ENCODE data around the gene GLYR1. TPM values are rescaled to one million over a fixed set of nuclear protein-coding genes. Genes with fewer than 3 reads are reported as not detected.
A peak's percentile ranks its signal among the peaks of the same experiment; 100 is the strongest.
"Not testable (repeated sequence)": the region's sequence is repeated elsewhere in the genome, so short reads cannot be mapped to it uniquely, and the experiment has no call there.

GLYR1 gene
- 57.4 TPM for polyA plus RNA-seq (2013, experiment 1 of 2)
- polyA plus RNA-seq (2013, experiment 2 of 2): 56.1 TPM

GRCh38 chr16:4846901-4847773 is at the start of gene GLYR1, which contains the start of gene UBN1:
Gene GLYR1 (minus strand): TSS chr16:4847288. CDS start chr16:4847265, 23 bp downstream.
Gene UBN1 (plus strand): TSS chr16:4847481. CDS start chr16:4852918, 5,437 bp downstream.
- H3K27ac ChIP-seq (ENCODE audit: low read depth, low read length, severe bottlenecking): peak within 1 kb of the TSS; percentile 91
- peaks cover 11% of the 10 kb centered on the region for H3K4me1 ChIP-seq (ENCODE audit: control insufficient read depth, insufficient read depth, low read length, poor library complexity, severe bottlenecking)
- no peaks in the 10 kb centered on the region for H3K9me3 ChIP-seq (ENCODE audit: control insufficient read depth, low read length)
- 0 to 1% methylated on average over 100 to 108 of the region's 126 CpGs for WGBS, 2 experiments (ENCODE audit: insufficient coverage in 2 of 2)
- peaks cover 34% of the 10 kb centered on the region for H3K36me3 ChIP-seq (ENCODE audit: control insufficient read depth, insufficient read depth, low read length)
- H3K4me3 ChIP-seq (ENCODE audit: extremely low read depth, insufficient read depth, low read length, poor library complexity, severe bottlenecking): peak within 1 kb of the TSS; percentile 91

- H3K9me3 ChIP-seq (ENCODE audit: control insufficient read depth, low read length); H3K4me3 ChIP-seq (ENCODE audit: extremely low read depth, insufficient read depth, low read length, poor library complexity, severe bottlenecking); H3K4me1 ChIP-seq (ENCODE audit: control insufficient read depth, insufficient read depth, low read length, poor library complexity, severe bottlenecking); H3K36me3 ChIP-seq (ENCODE audit: control insufficient read depth, insufficient read depth, low read length); H3K27ac ChIP-seq (ENCODE audit: low read depth, low read length, severe bottlenecking): not testable (repeated sequence)
- WGBS, 2 experiments (ENCODE audit: insufficient coverage in 2 of 2): 87 to 91% methylated on average over 5 of the region's 9 CpGs
Observed at GRCh38 chr16:4896761-4897160, 49.7 kb upstream of the GLYR1 start.

- H3K4me3 ChIP-seq (ENCODE audit: extremely low read depth, insufficient read depth, low read length, poor library complexity, severe bottlenecking): no peak overlapping the region
- H3K4me1 ChIP-seq (ENCODE audit: control insufficient read depth, insufficient read depth, low read length, poor library complexity, severe bottlenecking): no peaks in the 10 kb centered on the region
- H3K9me3 ChIP-seq (ENCODE audit: control insufficient read depth, low read length): no peaks in the 10 kb centered on the region
- no peak overlapping the region for H3K27ac ChIP-seq (ENCODE audit: low read depth, low read length, severe bottlenecking)
- H3K36me3 ChIP-seq (ENCODE audit: control insufficient read depth, insufficient read depth, low read length): peaks cover 5% of the 10 kb centered on the region
- WGBS, 2 experiments (ENCODE audit: insufficient coverage in 2 of 2): 94 to 95% methylated on average over 12 to 13 of the region's 13 CpGs
Observed at GRCh38 chr16:4895366-4895765, 48.3 kb upstream of the GLYR1 start.

GRCh38 chr16:4894276-4895150 is 47.4 kb upstream of the GLYR1 start:
- Histone ChIP-seq H3K4me3 (ENCODE audit: extremely low read depth, insufficient read depth, low read length, poor library complexity, severe bottlenecking) (no peak overlapping the region), H3K9me3 (ENCODE audit: control insufficient read depth, low read length) (no peaks in the 10 kb centered on the region)
- WGBS, 2 experiments (ENCODE audit: insufficient coverage in 2 of 2): 93 to 96% methylated on average over 11 to 20 of the region's 22 CpGs

GRCh38 chr16:4893103-4893862 is 46.2 kb upstream of the GLYR1 start:
- Histone ChIP-seq H3K4me1 (ENCODE audit: control insufficient read depth, insufficient read depth, low read length, poor library complexity, severe bottlenecking) (no peaks in the 10 kb centered on the region), H3K9me3 (ENCODE audit: control insufficient read depth, low read length) (no peaks in the 10 kb centered on the region), H3K4me3 (ENCODE audit: extremely low read depth, insufficient read depth, low read length, poor library complexity, severe bottlenecking) (no peak overlapping the region), H3K36me3 (ENCODE audit: control insufficient read depth, insufficient read depth, low read length) (peaks cover 14% of the 10 kb centered on the region), H3K27ac (ENCODE audit: low read depth, low read length, severe bottlenecking) (no peak overlapping the region)
- 93 to 96% methylated on average over 23 to 24 of the region's 26 CpGs for WGBS, 2 experiments (ENCODE audit: insufficient coverage in 2 of 2)

More at GRCh38 chr16:4894276-4895150, 47.4 kb upstream of the GLYR1 start:
- H3K4me1 ChIP-seq (ENCODE audit: control insufficient read depth, insufficient read depth, low read length, poor library complexity, severe bottlenecking): no peaks in the 10 kb centered on the region
- peaks cover 8% of the 10 kb centered on the region for H3K36me3 ChIP-seq (ENCODE audit: control insufficient read depth, insufficient read depth, low read length)
- no peak overlapping the region for H3K27ac ChIP-seq (ENCODE audit: low read depth, low read length, severe bottlenecking)

GRCh38 chr16:4892361-4893102 is 45.4 kb upstream of the GLYR1 start:
- Histone ChIP-seq H3K4me3 (ENCODE audit: extremely low read depth, insufficient read depth, low read length, poor library complexity, severe bottlenecking) (no peak overlapping the region), H3K27ac (ENCODE audit: low read depth, low read length, severe bottlenecking) (no peak overlapping the region), H3K9me3 (ENCODE audit: control insufficient read depth, low read length) (no peaks in the 10 kb centered on the region), H3K36me3 (ENCODE audit: control insufficient read depth, insufficient read depth, low read length) (peaks cover 20% of the 10 kb centered on the region), H3K4me1 (ENCODE audit: control insufficient read depth, insufficient read depth, low read length, poor library complexity, severe bottlenecking) (no peaks in the 10 kb centered on the region)
- WGBS, 2 experiments (ENCODE audit: insufficient coverage in 2 of 2): 89 to 93% methylated on average over 22 to 23 of the region's 23 CpGs

- no peaks in the 10 kb centered on the region for H3K4me1 ChIP-seq (ENCODE audit: control insufficient read depth, insufficient read depth, low read length, poor library complexity, severe bottlenecking)
- no peaks in the 10 kb centered on the region for H3K9me3 ChIP-seq (ENCODE audit: control insufficient read depth, low read length)
- WGBS, 2 experiments (ENCODE audit: insufficient coverage in 2 of 2): 91 to 93% methylated on average over 10 to 11 of the region's 12 CpGs
- peaks cover 27% of the 10 kb centered on the region for H3K36me3 ChIP-seq (ENCODE audit: control insufficient read depth, insufficient read depth, low read length)
- H3K4me3 ChIP-seq (ENCODE audit: extremely low read depth, insufficient read depth, low read length, poor library complexity, severe bottlenecking): no peak overlapping the region
- no peak overlapping the region for H3K27ac ChIP-seq (ENCODE audit: low read depth, low read length, severe bottlenecking)
Observed at GRCh38 chr16:4891886-4892216, 44.8 kb upstream of the GLYR1 start.

- no peak overlapping the region for H3K27ac ChIP-seq (ENCODE audit: low read depth, low read length, severe bottlenecking)
- H3K9me3 ChIP-seq (ENCODE audit: control insufficient read depth, low read length): no peaks in the 10 kb centered on the region
- WGBS, 2 experiments (ENCODE audit: insufficient coverage in 2 of 2): 95 to 96% methylated on average over 15 to 16 of the region's 16 CpGs
- H3K4me1 ChIP-seq (ENCODE audit: control insufficient read depth, insufficient read depth, low read length, poor library complexity, severe bottlenecking): no peaks in the 10 kb centered on the region
- H3K4me3 ChIP-seq (ENCODE audit: extremely low read depth, insufficient read depth, low read length, poor library complexity, severe bottlenecking): no peak overlapping the region
- H3K36me3 ChIP-seq (ENCODE audit: control insufficient read depth, insufficient read depth, low read length): peaks cover 29% of the 10 kb centered on the region
Observed at GRCh38 chr16:4891097-4891885, 44.2 kb upstream of the GLYR1 start.

- WGBS, 2 experiments (ENCODE audit: insufficient coverage in 2 of 2): 95 to 100% methylated on average over 16 of the region's 16 CpGs
- H3K4me1 ChIP-seq (ENCODE audit: control insufficient read depth, insufficient read depth, low read length, poor library complexity, severe bottlenecking): no peaks in the 10 kb centered on the region
- H3K36me3 ChIP-seq (ENCODE audit: control insufficient read depth, insufficient read depth, low read length): peaks cover 34% of the 10 kb centered on the region
- H3K9me3 ChIP-seq (ENCODE audit: control insufficient read depth, low read length): no peaks in the 10 kb centered on the region
- H3K27ac ChIP-seq (ENCODE audit: low read depth, low read length, severe bottlenecking): no peak overlapping the region
- H3K4me3 ChIP-seq (ENCODE audit: extremely low read depth, insufficient read depth, low read length, poor library complexity, severe bottlenecking): no peak overlapping the region
Observed at GRCh38 chr16:4890686-4891085, 43.6 kb upstream of the GLYR1 start.

All from mesodermal cell (in vitro differentiated cells).